Measurements from ENCODE around the gene TRAPPC4. TPM values are rescaled to one million over a fixed set of nuclear protein-coding genes. Genes with fewer than 3 reads are reported as not detected.

The TRAPPC4 gene
- total RNA-seq, 1 donor from 2014 or later, result 41.0 TPM

- Histone ChIP-seq H3K4me3 (no peak overlapping the region), H3K9me3 (no peaks in the 10 kb centered on the region), H3K4me1 (peaks cover 5 to 13% of the 10 kb centered on the region in 2 donors), H3K36me3 (peaks cover 0 to 22% of the 10 kb centered on the region in 2 donors), H3K27ac (peak overlapping the region in 1 of 2 donors; percentile 15), H3K27me3 (no peaks in the 10 kb centered on the region)
- TF ChIP-seq, protein P1, sequence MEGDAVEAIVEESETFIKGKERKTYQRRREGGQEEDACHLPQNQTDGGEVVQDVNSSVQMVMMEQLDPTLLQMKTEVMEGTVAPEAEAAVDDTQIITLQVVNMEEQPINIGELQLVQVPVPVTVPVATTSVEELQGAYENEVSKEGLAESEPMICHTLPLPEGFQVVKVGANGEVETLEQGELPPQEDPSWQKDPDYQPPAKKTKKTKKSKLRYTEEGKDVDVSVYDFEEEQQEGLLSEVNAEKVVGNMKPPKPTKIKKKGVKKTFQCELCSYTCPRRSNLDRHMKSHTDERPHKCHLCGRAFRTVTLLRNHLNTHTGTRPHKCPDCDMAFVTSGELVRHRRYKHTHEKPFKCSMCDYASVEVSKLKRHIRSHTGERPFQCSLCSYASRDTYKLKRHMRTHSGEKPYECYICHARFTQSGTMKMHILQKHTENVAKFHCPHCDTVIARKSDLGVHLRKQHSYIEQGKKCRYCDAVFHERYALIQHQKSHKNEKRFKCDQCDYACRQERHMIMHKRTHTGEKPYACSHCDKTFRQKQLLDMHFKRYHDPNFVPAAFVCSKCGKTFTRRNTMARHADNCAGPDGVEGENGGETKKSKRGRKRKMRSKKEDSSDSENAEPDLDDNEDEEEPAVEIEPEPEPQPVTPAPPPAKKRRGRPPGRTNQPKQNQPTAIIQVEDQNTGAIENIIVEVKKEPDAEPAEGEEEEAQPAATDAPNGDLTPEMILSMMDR (IDR thresholded peaks at IDR 0.05), result no peak
- intact Hi-C loops (cut with DNase I), result no loop called here
- no peak for DNase-seq (ENCODE audit: low spot score in 2 of 2)
Measured at GRCh38 chr11:119028346-119029068, 9.9 kb downstream of the TRAPPC4 start.

DNA sequence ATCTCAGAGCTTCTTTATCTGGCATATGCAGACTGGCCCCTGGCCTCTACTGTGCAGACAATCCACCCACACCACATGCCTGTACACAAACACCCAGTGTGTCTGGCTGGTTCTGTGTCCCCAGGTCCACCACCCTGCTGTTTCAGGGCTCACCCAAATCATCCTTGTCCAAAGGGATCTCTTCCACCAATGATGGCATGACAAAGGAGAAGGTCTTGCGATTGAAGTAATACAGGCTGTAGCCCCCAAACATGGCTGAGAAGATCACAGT is 10.4 kb downstream of the TRAPPC4 start:
- H3K36me3 ChIP-seq, result peaks cover 0 to 18% of the 10 kb centered on the region in 2 donors
- no peak overlapping the region for H3K4me3 ChIP-seq
- peaks cover 5 to 13% of the 10 kb centered on the region in 2 donors for H3K4me1 ChIP-seq
- H3K9me3 ChIP-seq, result no peaks in the 10 kb centered on the region
- TF ChIP-seq, protein P1 (IDR thresholded peaks at IDR 0.05), result no peak
- H3K27me3 ChIP-seq, result no peaks in the 10 kb centered on the region
- intact Hi-C loops (cut with DNase I), result no loop called here
- no peak for DNase-seq (ENCODE audit: low spot score in 2 of 2)
- H3K27ac ChIP-seq, result peak overlapping the region in 1 of 2 donors; percentile 15

DNA sequence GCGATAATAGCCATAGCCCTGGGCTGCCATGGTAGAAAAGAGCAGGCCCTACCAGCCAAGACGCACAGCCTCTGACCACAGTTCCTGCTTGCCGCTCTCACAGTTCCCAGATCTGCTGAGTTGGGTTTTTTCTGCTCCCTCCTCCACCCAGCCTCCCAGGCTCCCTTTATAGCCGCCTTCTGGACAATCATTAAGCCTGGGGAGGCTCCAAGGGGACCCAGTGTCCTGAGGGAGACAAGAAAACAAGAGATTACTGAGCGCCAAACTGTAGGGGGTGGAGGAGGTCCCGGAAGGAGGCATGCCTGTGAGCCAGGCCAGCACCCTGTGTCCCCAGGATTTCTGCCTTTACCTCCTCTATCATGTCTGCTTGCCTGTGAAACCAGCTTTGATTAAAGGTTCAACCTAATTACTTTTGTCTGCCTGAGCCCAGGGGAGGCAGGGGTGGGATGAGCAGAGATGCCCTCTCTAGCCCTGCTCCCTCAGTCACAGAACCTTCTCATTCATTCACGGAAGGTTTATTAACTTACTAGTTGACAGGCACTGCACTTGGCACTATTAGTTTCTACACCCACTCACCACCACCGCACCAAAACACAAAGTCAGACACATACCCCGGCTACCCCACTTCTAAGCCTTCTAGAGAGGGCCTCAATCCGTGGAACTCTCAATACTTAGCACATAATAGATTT is 10.9 kb downstream of the TRAPPC4 start:
- Histone ChIP-seq H3K27me3 (no peaks in the 10 kb centered on the region), H3K36me3 (peaks cover 0 to 13% of the 10 kb centered on the region in 2 donors), H3K9me3 (no peaks in the 10 kb centered on the region), H3K4me1 (peaks cover 5 to 13% of the 10 kb centered on the region in 2 donors), H3K27ac (peak overlapping the region; percentile 61 to 77), H3K4me3 (peak overlapping the region; percentile 84 to 89)
- TF ChIP-seq, protein P1 (IDR thresholded peaks at IDR 0.05), result no peak
- intact Hi-C loops (cut with DNase I), result loop anchor here (1.0 to 2.0 kb wide), 2 partner anchors 11 to 31 kb away; partner anchors contain the start of genes CENATAC, RPS25 and TRAPPC4
- DNase-seq (ENCODE audit: low spot score in 2 of 2), result no peak

GRCh38 chr11:119030029-119030328 is 11.4 kb downstream of the TRAPPC4 start:
- Histone ChIP-seq H3K36me3 (peaks cover 0 to 8% of the 10 kb centered on the region in 2 donors), H3K27ac (peak overlapping the region; percentile 61 to 77), H3K9me3 (no peaks in the 10 kb centered on the region), H3K4me1 (peaks cover 5 to 13% of the 10 kb centered on the region in 2 donors), H3K27me3 (no peaks in the 10 kb centered on the region), H3K4me3 (peak overlapping the region; percentile 84 to 89)
- intact Hi-C loops (cut with DNase I), result loop anchor here (1.0 to 2.0 kb wide), 2 partner anchors 12 to 31 kb away; partner anchors contain the start of genes CENATAC, RPS25 and TRAPPC4
- TF ChIP-seq, protein P1 (IDR thresholded peaks at IDR 0.05), result no peak
- DNase-seq (ENCODE audit: low spot score in 2 of 2), result no peak

GRCh38 chr11:119030329-119031047 is 11.9 kb downstream of the TRAPPC4 start, which contains the start of gene SLC37A4:
SLC37A4 (minus strand) TSS chr11:119030877.
- intact Hi-C loops (cut with DNase I), result loop anchor here (1.0 to 2.0 kb wide), 2 partner anchors 12 to 32 kb away; partner anchors contain the start of genes CENATAC, RPS25 and TRAPPC4
- peak within 1 kb of the TSS; percentile 61 to 77 for H3K27ac ChIP-seq
- TF ChIP-seq, protein P1 (IDR thresholded peaks at IDR 0.05), result peak; percentile 84 to 90 (median 88)

More at GRCh38 chr11:119030329-119031047, 11.9 kb downstream of the TRAPPC4 start, which contains the start of gene SLC37A4:
- peaks cover 5 to 13% of the 10 kb centered on the region in 2 donors for H3K4me1 ChIP-seq
- peak within 1 kb of the TSS; percentile 84 to 89 for H3K4me3 ChIP-seq
- peak; percentile 94 to 99 for DNase-seq (ENCODE audit: low spot score in 2 of 2)
- no peaks in the 10 kb centered on the region for H3K27me3 ChIP-seq
- no peaks in the 10 kb centered on the region for H3K9me3 ChIP-seq
- H3K36me3 ChIP-seq, result peaks cover 0 to 3% of the 10 kb centered on the region in 2 donors
